Panc1 (cell line): ENCODE measurements around the gene PGAM2. TPM values are rescaled to one million over a fixed set of nuclear protein-coding genes. Genes with fewer than 3 reads are reported as not detected.

Source experiments
- ATAC-seq: fragments of 200-7000 bp; cut with Tn5 transposase; 2 replicates; pipeline ENCODE4 v1.9.1; 2020; ENCODE audit warnings: mild to moderate bottlenecking, moderate library complexity
- BruUV-seq: library from RNA; stranded (reverse); fragments of 400-500 nt; replicated peaks from 2 replicates; lab custom pipeline; 2021; lab: Mats Ljungman, UMichigan
- CTCF ChIA-PET: fragments of 300-600 bp; sonication (Branson Sonifier 250); formaldehyde crosslinking; loops from one replicate; lab custom pipeline; 2022; ENCODE audit warnings: antibody characterized with exemption; lab: Charles Lee
- POLR2A ChIA-PET: fragments of 300-600 bp; sonication (Branson Sonifier 250); formaldehyde crosslinking; loops from one replicate; lab custom pipeline; 2022; ENCODE audit warnings: antibody characterized with exemption; lab: Charles Lee
- DNase-seq: peaks from one replicate; pipeline ENCODE4 v3.0.0-alpha.2; 2010; ENCODE audit warnings: low read depth, low spot score
- H3K27ac ChIP-seq: 2 replicates; pipeline ENCODE4 v1.5.1; 2011; ENCODE audit warnings: mild to moderate bottlenecking, low read length, inconsistent platforms
- H3K27me3 ChIP-seq: fragments of 200-500 bp; sonication (Bioruptor generic); 2 replicates; pipeline ENCODE4 v1.6.0; 2014; ENCODE audit warnings: low read length, inconsistent platforms; ENCODE audit not compliant: control insufficient read depth, insufficient read depth
- H3K36me3 ChIP-seq: fragments of 200-500 bp; sonication (Bioruptor generic); 2 replicates; pipeline ENCODE4 v1.5.1; 2014; ENCODE audit warnings: inconsistent platforms, mild to moderate bottlenecking, low read length, moderate library complexity; ENCODE audit not compliant: control insufficient read depth, insufficient read depth
- H3K4me1 ChIP-seq: 2 replicates; pipeline ENCODE4 v1.5.1; 2011; ENCODE audit warnings: inconsistent platforms, mild to moderate bottlenecking, low read length, moderate library complexity; ENCODE audit not compliant: control insufficient read depth, insufficient read depth
- H3K4me3 ChIP-seq, 2 experiments: 2 replicates each; pipeline ENCODE4 v1.5.1; 2011 to 2012; ENCODE audit warnings: low read depth in 2 of 2, low read length in 2 of 2, mild to moderate bottlenecking in 2 of 2, inconsistent platforms in 1 of 2, moderate library complexity in 1 of 2
- H3K9me3 ChIP-seq: fragments of 200-500 bp; sonication (Bioruptor generic); 2 replicates; pipeline ENCODE4 v1.5.1; 2014; ENCODE audit warnings: low read depth, mild to moderate bottlenecking, inconsistent platforms, low read length, moderate library complexity; ENCODE audit not compliant: control insufficient read depth, insufficient read depth
- POLR2AphosphoS5 ChIP-seq: IDR thresholded peaks from 2 replicates; pipeline ENCODE4 v1.6.1; 2012; ENCODE audit warnings: mild to moderate bottlenecking, low read depth, low read length, moderate library complexity
- SIN3A ChIP-seq: IDR thresholded peaks from 2 replicates; pipeline ENCODE4 v1.6.1; 2012; ENCODE audit warnings: low read depth, mild to moderate bottlenecking, low read length, moderate library complexity, borderline replicate concordance; ENCODE audit not compliant: insufficient read depth
- TCF7L2 ChIP-seq: IDR thresholded peaks from 2 replicates; pipeline ENCODE4 v1.6.1; 2011; ENCODE audit warnings: mild to moderate bottlenecking, low read depth, low read length, inconsistent platforms
- in situ Hi-C: cut with HindIII; loops from 2 replicates; pipeline ENCODE4 v1.10.0; 2016; ENCODE audit warnings: low sequenced_read_pairs, low pct_unique_long_range_greater_than_20kb
- intact Hi-C: fragments of 100-400 bp; cut with micrococcal nuclease; formaldehyde crosslinking; loops from one replicate; pipeline ENCODE4 v1.10.0; 2022; ENCODE audit not compliant: unreplicated experiment
- total RNA-seq: library from RNA; stranded (reverse); gene quantifications from one replicate; pipeline ENCODE4 v1.2.1, GENCODE V29; 2021; ENCODE audit not compliant: unreplicated experiment
- TF ChIP-seq, protein P1 (sequence below), 2 experiments: IDR thresholded peaks; 2 replicates each; pipeline ENCODE4 v1.6.1; 2011 to 2012; ENCODE audit warnings: low read depth in 2 of 2, control low read depth in 1 of 2, low read length in 1 of 2, mild to moderate bottlenecking in 1 of 2, moderate library complexity in 1 of 2; ENCODE audit not compliant: insufficient read depth in 1 of 2
- TF ChIP-seq, protein P2 (sequence below): fragments of 450-650 bp; IDR thresholded peaks from 2 replicates; pipeline ENCODE4 v1.5.1; 2017; ENCODE audit warnings: mild to moderate bottlenecking

The PGAM2 gene
- total RNA-seq, 1 experiment from 2014 or later, result 1.3 TPM

DNA sequence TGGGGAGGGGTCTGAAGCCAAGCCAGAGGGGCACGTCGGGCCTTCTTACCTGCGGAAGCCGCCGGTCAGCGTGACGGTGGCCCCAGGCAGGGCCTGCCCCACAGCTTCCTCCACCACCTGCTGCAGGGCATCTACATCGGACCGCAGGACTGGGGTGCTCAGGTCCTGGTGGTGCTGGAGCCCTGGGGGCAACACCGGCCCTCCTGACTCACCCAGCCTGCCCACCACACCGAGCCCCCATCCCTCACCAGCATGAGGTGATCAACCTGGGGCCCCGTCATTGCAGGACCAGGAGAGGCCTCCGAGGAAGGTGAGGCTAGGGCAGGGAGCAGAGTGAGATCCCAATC, 9.0 kb upstream of the PGAM2 start:
- no peaks in the 10 kb centered on the region for H3K27me3 ChIP-seq
- DNase-seq, result no peak
- no peak for TF ChIP-seq SIN3A
- no peak for TF ChIP-seq TCF7L2
- TF ChIP-seq, protein P1, sequence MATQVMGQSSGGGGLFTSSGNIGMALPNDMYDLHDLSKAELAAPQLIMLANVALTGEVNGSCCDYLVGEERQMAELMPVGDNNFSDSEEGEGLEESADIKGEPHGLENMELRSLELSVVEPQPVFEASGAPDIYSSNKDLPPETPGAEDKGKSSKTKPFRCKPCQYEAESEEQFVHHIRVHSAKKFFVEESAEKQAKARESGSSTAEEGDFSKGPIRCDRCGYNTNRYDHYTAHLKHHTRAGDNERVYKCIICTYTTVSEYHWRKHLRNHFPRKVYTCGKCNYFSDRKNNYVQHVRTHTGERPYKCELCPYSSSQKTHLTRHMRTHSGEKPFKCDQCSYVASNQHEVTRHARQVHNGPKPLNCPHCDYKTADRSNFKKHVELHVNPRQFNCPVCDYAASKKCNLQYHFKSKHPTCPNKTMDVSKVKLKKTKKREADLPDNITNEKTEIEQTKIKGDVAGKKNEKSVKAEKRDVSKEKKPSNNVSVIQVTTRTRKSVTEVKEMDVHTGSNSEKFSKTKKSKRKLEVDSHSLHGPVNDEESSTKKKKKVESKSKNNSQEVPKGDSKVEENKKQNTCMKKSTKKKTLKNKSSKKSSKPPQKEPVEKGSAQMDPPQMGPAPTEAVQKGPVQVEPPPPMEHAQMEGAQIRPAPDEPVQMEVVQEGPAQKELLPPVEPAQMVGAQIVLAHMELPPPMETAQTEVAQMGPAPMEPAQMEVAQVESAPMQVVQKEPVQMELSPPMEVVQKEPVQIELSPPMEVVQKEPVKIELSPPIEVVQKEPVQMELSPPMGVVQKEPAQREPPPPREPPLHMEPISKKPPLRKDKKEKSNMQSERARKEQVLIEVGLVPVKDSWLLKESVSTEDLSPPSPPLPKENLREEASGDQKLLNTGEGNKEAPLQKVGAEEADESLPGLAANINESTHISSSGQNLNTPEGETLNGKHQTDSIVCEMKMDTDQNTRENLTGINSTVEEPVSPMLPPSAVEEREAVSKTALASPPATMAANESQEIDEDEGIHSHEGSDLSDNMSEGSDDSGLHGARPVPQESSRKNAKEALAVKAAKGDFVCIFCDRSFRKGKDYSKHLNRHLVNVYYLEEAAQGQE (IDR thresholded peaks at IDR 0.05; ENCODE audit: insufficient read depth in 1 of 2, low read depth in 2 of 2, low read length in 1 of 2), result no peak
- TF ChIP-seq, protein P2, sequence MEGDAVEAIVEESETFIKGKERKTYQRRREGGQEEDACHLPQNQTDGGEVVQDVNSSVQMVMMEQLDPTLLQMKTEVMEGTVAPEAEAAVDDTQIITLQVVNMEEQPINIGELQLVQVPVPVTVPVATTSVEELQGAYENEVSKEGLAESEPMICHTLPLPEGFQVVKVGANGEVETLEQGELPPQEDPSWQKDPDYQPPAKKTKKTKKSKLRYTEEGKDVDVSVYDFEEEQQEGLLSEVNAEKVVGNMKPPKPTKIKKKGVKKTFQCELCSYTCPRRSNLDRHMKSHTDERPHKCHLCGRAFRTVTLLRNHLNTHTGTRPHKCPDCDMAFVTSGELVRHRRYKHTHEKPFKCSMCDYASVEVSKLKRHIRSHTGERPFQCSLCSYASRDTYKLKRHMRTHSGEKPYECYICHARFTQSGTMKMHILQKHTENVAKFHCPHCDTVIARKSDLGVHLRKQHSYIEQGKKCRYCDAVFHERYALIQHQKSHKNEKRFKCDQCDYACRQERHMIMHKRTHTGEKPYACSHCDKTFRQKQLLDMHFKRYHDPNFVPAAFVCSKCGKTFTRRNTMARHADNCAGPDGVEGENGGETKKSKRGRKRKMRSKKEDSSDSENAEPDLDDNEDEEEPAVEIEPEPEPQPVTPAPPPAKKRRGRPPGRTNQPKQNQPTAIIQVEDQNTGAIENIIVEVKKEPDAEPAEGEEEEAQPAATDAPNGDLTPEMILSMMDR, result no peak
- no peak for TF ChIP-seq POLR2AphosphoS5
- no peak overlapping the region for H3K4me3 ChIP-seq
- POLR2A ChIA-PET, result no interaction called here
- in situ Hi-C loops (no loop called here), intact Hi-C loops (loop anchor here (5.0 kb wide), 1 partner anchor 123 kb away; no protein-coding TSS in a partner anchor)
- BruUV-seq, result no TSS peak
- CTCF ChIA-PET, result interaction anchor here (0.6 kb wide), 1 partner anchor 271 kb away, joined by 3 read pairs; no protein-coding TSS in a partner anchor
- H3K36me3 ChIP-seq, result no peaks in the 10 kb centered on the region; the same call in 1 of the 2 replicates
- peaks cover 4% of the 10 kb centered on the region; the same call in 1 of the 2 replicates for H3K4me1 ChIP-seq
- no peaks in the 10 kb centered on the region for H3K9me3 ChIP-seq
- H3K27ac ChIP-seq, result no peak overlapping the region
- ATAC-seq, result no peak

DNA sequence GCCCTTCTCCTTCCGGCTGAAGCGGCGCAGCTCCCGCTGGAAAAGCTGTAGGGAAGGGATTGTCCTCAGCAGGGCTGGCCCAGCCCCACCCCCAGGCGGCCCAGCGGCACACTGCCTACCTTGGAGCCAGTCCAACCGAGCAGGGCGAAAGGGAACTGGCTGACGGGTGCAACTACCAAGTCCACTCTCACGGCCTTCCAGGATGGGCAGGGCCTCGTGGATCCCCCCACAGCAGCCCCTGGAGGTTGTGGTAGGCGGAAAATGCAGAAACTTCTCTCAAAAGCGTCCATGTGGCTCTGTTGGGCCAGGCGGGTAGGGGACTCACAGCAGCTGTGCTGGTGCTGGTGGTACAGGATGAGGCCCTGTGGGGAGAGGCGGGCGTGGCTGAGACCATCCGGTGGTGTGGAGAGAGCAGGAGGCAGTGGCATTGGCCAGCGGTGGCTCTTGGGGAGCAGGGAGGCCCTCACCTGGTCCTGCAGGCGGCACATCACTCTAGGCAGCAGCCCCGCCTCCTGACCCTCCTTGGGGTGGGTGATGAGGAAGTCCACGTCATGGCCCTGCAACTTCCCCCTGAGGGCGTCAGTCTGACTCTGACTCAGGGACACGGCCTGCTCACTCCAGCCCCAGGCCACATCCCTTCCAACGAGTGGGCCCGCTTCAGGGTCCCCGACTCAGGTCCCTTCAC, 8.4 kb upstream of the PGAM2 start:
- no peaks in the 10 kb centered on the region for H3K27me3 ChIP-seq
- H3K9me3 ChIP-seq, result no peaks in the 10 kb centered on the region
- ChIA-PET CTCF (interaction anchor here (0.6 kb wide), 1 partner anchor 271 kb away, joined by 3 read pairs; no protein-coding TSS in a partner anchor), POLR2A (no interaction called here)
- H3K36me3 ChIP-seq, result no peaks in the 10 kb centered on the region; the same call in 1 of the 2 replicates
- intact Hi-C loops, result loop anchor here (5.0 kb wide), 1 partner anchor 123 kb away; no protein-coding TSS in a partner anchor
- no TSS peak for BruUV-seq
- ATAC-seq, result peak; percentile 15; the same call in 1 of the 2 replicates
- H3K4me1 ChIP-seq, result peaks cover 4% of the 10 kb centered on the region; the same call in 1 of the 2 replicates
- no peak for DNase-seq
- in situ Hi-C loops, result no loop called here
- TF ChIP-seq SIN3A (no peak), TCF7L2 (no peak), POLR2AphosphoS5 (no peak)
- TF ChIP-seq, protein P2, result no peak
- TF ChIP-seq, protein P1 (IDR thresholded peaks at IDR 0.05; ENCODE audit: insufficient read depth in 1 of 2, low read depth in 2 of 2, low read length in 1 of 2), result no peak
- H3K27ac ChIP-seq, result no peak overlapping the region
- H3K4me3 ChIP-seq, result no peak overlapping the region
